Gastrocnemius medialis (tissue), 4 donors: Measurements from ENCODE around the gene KANK2. TPM values are rescaled to one million over a fixed set of nuclear protein-coding genes. Genes with fewer than 3 reads are reported as not detected.

ENCODE experiments used
- ATAC-seq, 2 donors: fragments of 150-250 bp; one replicate each; pipeline ENCODE4 v1.9.1; 2016
- DNase-seq, 2 donors: peaks; one replicate each; pipeline ENCODE4 v3.0.0-alpha.2; 2019
- H3K27ac ChIP-seq, 4 donors: fragments of 200-600 bp; sonication (generic); 1 replicate in 1 of 4; 2 replicates in 3 of 4; pipeline ENCODE4 v1.5.1; 2016 to 2018; ENCODE audit warnings: mild to moderate bottlenecking in 2 of 4, moderate library complexity in 1 of 4
- H3K27me3 ChIP-seq, 3 donors: fragments of 200-600 bp; sonication (generic) in 2 of 3; 1 replicate in 1 of 3; 2 replicates in 2 of 3; pipeline versions ENCODE4 v1.5.1 to v1.6.0; 2016 to 2019; ENCODE audit warnings: mild to moderate bottlenecking in 1 of 3, moderate library complexity in 1 of 3
- H3K36me3 ChIP-seq, 2 donors: fragments of 200-600 bp; sonication (generic) in 1 of 2; one replicate each; pipeline ENCODE4 v1.5.1; 2017 to 2018
- H3K4me1 ChIP-seq, 2 donors: fragments of 200-600 bp; sonication (generic) in 1 of 2; one replicate each; pipeline ENCODE4 v1.5.1; 2016 to 2017; ENCODE audit warnings: mild to moderate bottlenecking in 2 of 2
- H3K4me3 ChIP-seq, 4 donors: fragments of 200-600 bp; sonication (generic) in 3 of 4; 1 replicate in 1 of 4; 2 replicates in 3 of 4; pipeline ENCODE4 v1.5.1; 2016 to 2019; ENCODE audit warnings: mild to moderate bottlenecking in 2 of 4
- H3K9me3 ChIP-seq, 3 donors: fragments of 200-600 bp; sonication (generic) in 2 of 3; 1 replicate in 1 of 3; 2 replicates in 2 of 3; pipeline ENCODE4 v1.5.1; 2016 to 2019
- CTCF ChIP-seq, 5 experiments: fragments of 450-650 bp in 3 of 5; fragments of 200-600 bp in 2 of 5; sonication (generic) in 2 of 5; IDR thresholded peaks in 4 of 5; conservative IDR thresholded peaks in 1 of 5; 1 replicate in 4 of 5; 2 replicates in 1 of 5; pipeline ENCODE4 v1.5.1; 2016 to 2019; ENCODE audit warnings: antibody characterized with exemption in 5 of 5, mild to moderate bottlenecking in 3 of 5, moderate library complexity in 3 of 5
- POLR2A ChIP-seq, 2 donors: fragments of 450-650 bp; IDR thresholded peaks; one replicate each; pipeline ENCODE4 v1.6.1; 2017; ENCODE audit warnings: antibody characterized with exemption in 2 of 2, mild to moderate bottlenecking in 2 of 2, moderate library complexity in 2 of 2
- in situ Hi-C, 4 donors: fragments of 200-750 bp; cut with MboI; loops; one replicate each; pipeline versions ENCODE4 v1.15.0 to v1.8.0; 2017; ENCODE audit warnings: low sequenced_read_pairs in 4 of 4
- intact Hi-C: fragments of 100-400 bp; cut with DNase I; formaldehyde crosslinking; loops from one replicate; pipeline ENCODE4 v1.15.1; 2023; ENCODE audit warnings: low total_unique reads
- total RNA-seq, 4 donors: library from RNA; depleted of rRNA; stranded (reverse); fragments of >200 nt; gene quantifications; one replicate each; pipeline versions ENCODE4 v1.1.0 to v1.2.3, GENCODE V29; 2016

KANK2 gene
- total RNA-seq, 4 donors from 2014 or later: 37.7 to 192 (median 149) TPM

DNA sequence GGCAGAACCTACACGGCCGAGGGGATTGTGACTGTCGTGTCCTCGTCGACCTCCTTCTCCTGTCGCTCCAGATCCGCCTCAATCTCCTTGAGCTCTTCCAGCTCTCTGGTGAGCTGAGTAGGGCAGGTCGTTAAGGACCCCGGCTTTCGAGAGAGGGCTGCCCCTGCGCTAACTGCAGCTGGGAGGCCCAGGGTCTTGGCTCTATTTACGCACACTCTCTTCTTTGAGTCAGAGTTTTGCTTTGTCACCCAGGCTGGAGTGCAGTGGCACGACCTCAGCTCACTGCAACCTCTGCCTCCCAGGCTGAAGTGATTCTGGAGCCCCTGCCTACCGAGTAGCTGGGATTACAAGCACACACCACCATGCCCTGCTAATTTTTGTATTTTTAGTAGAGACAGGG is 49.3 kb downstream of the KANK2 start:
- Histone ChIP-seq H3K9me3 (no peaks in the 10 kb centered on the region), H3K36me3 (no peaks in the 10 kb centered on the region), H3K27me3 (no peaks in the 10 kb centered on the region), H3K4me1 (peaks cover 15 to 18% of the 10 kb centered on the region in 2 donors), H3K27ac (no peak overlapping the region), H3K4me3 (no peak overlapping the region)
- TF ChIP-seq CTCF (IDR thresholded peaks at IDR 0.05 in 4 of 5, conservative IDR thresholded peaks at IDR 0.05 in 1 of 5): no peak
- TF ChIP-seq POLR2A (IDR thresholded peaks at IDR 0.05): no peak
- DNase-seq (no peak), ATAC-seq (no peak)
- in situ Hi-C loops: no loop called here
- intact Hi-C loops: no loop called here

DNA sequence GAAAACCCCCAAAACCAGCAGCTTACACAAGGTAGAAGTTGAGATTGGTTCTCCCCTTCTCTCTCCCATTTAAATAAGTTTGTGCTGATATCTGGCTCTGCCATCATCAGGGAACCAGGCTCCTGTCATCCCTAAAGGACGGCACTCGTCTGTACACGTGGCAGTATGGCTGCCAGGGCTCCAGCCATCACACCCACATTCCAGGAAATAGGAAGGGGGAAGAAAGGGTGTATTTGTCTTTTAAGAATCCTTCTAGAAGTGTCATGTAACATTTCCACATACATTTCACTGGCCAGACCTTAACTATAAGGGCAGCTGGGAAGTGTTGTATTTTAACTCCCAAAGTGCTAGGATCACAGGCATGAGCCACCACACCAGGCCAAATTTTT is 51.8 kb downstream of the KANK2 start:
- TF ChIP-seq CTCF (IDR thresholded peaks at IDR 0.05 in 4 of 5, conservative IDR thresholded peaks at IDR 0.05 in 1 of 5): no peak
- no peak for TF ChIP-seq POLR2A (IDR thresholded peaks at IDR 0.05)
- intact Hi-C loops (no loop called here), in situ Hi-C loops (no loop called here)
- no peaks in the 10 kb centered on the region for H3K27me3 ChIP-seq
- DNase-seq: no peak
- H3K36me3 ChIP-seq: no peaks in the 10 kb centered on the region
- ATAC-seq: no peak
- peak overlapping the region in 2 of 4 donors; percentile 18 to 36 for H3K27ac ChIP-seq
- H3K4me3 ChIP-seq: no peak overlapping the region
- H3K4me1 ChIP-seq: peaks cover 21 to 25% of the 10 kb centered on the region in 2 donors
- no peaks in the 10 kb centered on the region for H3K9me3 ChIP-seq

- peak overlapping the region; percentile 20 to 44 (median 40) for H3K4me3 ChIP-seq
- no peak for TF ChIP-seq CTCF (IDR thresholded peaks at IDR 0.05 in 4 of 5, conservative IDR thresholded peaks at IDR 0.05 in 1 of 5)
- TF ChIP-seq POLR2A (IDR thresholded peaks at IDR 0.05): no peak
- no peaks in the 10 kb centered on the region for H3K36me3 ChIP-seq
- in situ Hi-C loops (no loop called here), intact Hi-C loops (loop anchor here (2.0 kb wide), 1 partner anchor 48 kb away; no protein-coding TSS in a partner anchor)
- H3K27me3 ChIP-seq: no peaks in the 10 kb centered on the region
- no peaks in the 10 kb centered on the region for H3K9me3 ChIP-seq
- peaks cover 31 to 50% of the 10 kb centered on the region in 2 donors for H3K4me1 ChIP-seq
- peak; percentile 56 to 85 for DNase-seq
- peak; percentile 53 to 67 for ATAC-seq
- peak overlapping the region; percentile 89 to 97 (median 92) for H3K27ac ChIP-seq
These were observed 54.7 kb downstream of the KANK2 start for GRCh38 chr19:11142528-11143171.

- intact Hi-C loops (loop anchor here (2.0 kb wide), 1 partner anchor 49 kb away; no protein-coding TSS in a partner anchor), in situ Hi-C loops (no loop called here)
- ATAC-seq: no peak
- Histone ChIP-seq H3K9me3 (no peaks in the 10 kb centered on the region), H3K27ac (peak overlapping the region; percentile 89 to 97 (median 92)), H3K27me3 (no peaks in the 10 kb centered on the region), H3K4me3 (no peak overlapping the region), H3K36me3 (no peaks in the 10 kb centered on the region), H3K4me1 (peaks cover 31 to 53% of the 10 kb centered on the region in 2 donors)
- DNase-seq: no peak
- TF ChIP-seq POLR2A (IDR thresholded peaks at IDR 0.05) (no peak), CTCF (IDR thresholded peaks at IDR 0.05 in 4 of 5, conservative IDR thresholded peaks at IDR 0.05 in 1 of 5) (peak in 1 of 5 experiments; percentile 13)
These were observed 55.3 kb downstream of the KANK2 start for GRCh38 chr19:11141937-11142527.
